HG03060 (cell line): ENCODE results near the gene NCR2.

Experiments used
- ATAC-seq: cut with Tn5 transposase; IDR thresholded peaks from one replicate; pipeline ENCODE4 v1.9.1; 2021; ENCODE audit warnings: low read depth, moderate number of reproducible peaks; ENCODE audit not compliant: unreplicated experiment

The NCR2 gene

DNA sequence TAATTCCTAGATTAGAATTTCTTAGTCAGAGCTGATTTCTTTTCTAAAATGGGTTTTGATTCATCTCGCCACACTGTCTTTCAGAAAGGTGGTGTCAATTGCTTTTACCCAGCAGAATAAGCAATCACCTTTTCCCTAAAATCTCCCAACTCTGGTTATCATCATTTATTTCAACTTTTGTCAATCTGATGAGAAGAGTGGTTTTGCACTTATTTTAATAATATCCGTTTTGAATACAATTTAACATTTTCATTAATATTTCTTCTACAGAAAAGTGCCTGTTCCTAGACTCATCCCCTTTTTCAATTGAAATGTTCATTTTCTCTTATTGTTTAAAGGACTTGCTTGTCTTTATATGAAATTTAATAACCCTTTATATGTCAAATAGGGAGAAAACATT lies 8.2 kb upstream of the NCR2 start:
- no peak for ATAC-seq

DNA sequence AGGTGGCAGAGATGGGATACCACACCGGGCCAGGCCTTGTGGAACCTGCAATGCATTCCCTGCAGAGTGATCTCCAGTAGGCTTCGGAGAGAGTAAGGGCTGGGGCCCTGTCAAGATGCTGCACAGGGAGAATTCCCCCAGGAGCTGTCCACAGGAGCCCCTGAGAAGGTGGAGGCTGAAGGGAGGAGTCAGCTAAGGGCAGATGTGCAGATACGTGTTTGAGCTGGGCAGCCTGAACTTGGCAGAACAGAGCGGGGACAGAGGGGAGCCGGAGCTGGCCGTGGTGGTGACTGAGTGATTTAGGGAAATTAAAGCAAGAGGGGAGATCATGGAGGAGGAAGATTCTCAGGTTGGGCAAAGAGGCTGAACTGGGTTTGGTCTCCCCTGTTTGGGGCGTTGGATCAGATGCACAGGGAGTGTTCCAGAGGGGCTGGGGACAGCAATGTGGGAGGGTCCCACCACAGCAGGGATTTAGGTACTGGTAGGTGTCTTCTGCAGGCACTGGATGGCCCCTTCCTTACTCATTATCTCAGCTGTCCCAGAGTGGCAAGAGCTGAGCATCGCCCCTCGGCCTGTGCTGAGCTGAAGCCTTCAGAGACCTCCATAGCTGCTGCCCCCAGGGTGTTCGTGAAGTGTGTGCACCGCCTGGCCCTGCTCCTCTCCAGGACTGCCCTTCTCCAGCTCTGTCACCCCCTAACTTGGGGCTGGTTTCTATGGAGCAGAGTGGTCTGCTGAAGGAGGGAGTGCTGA lies 3.8 kb upstream of the NCR2 start:
- no peak for ATAC-seq

DNA sequence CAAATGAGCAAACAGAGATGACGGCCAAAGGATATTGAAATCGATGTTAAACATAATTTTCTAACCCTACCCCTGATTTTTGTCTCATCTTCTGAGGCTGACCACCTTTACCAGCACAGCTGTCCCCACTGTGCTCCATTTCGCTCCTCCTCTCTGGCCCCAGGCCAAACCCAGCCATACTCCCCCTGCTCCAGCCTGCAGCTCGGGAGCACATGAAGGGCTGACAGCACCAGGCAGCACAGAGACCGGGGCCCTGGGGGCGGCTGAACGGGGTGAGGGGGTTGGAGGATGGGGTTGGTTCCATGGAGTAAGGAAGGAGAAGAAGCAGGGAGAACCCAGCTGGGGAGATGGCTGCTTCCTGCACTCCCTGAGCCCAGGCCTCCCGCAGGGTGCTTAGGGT lies 3.2 kb upstream of the NCR2 start:
- no peak for ATAC-seq

DNA sequence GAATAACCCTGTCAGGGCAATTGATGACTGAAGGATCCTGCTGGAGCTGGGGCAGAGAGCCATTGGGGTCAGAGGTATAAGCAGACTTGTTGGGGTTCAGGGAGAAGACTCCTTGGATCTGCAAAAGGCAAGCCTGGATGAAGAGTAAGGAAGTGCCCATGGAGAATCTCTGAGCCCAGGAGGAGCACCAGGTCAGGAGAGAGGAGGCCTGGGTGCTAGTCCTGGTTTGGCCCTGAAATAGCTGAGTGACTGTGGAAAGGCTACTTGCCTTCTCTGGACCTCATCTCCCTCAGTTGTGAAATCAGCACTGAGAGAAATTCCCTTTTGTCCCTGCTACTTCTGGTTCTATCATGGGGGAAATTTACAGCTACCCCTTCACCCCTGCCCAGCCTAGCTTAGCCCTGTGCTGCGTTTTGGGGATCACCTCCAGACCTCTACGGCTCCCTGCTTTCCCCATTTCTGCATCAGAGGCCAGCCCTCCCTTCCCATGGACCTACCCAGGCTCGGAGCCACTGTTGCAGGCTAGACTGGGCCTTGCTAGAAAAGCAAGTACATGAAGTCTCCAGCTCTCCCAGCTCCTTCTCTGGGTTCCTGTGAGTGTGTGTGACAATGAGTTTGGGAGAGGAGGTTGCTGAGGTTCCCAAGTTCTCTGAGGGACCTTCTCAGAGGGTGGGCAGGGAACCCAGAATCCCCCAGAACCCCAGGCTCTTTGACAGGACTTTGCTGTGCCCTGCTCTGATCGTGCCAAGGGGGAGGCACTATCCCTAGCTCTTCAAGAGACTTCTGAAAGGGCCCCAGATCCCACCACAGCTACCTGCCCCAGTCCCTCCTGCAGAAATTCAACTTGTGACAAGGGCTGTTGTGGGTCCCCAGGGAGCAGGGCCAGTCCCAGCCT lies 2.3 kb upstream of the NCR2 start:
- ATAC-seq, result no peak

DNA sequence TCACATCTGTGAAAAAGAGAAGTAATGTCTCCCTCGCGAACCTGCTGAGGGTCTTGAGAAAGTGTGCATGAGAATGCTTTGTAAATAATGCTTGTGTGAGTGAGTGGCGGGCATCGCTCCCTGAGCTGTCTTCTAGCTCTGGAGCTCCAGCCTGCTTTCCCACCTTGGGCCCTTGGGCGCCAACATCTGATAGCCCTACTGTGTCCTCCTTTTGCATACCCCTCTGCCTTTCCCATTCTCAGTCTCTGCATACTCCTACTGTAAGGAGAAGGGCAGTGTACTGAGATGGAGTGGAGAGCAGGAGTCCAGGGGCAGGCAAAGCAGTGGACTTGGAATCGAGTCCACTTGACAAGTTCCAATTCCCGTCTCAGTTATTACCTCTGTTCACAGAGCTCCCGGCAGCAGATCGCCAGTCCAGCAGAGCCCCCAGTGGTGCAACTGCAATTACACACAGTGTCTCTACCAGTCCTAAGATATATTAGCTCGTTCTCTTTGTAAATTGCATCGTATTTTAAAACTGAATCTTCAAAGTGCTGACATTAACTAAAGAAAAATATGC lies 847 bp upstream of the NCR2 start:
- no peak for ATAC-seq

DNA sequence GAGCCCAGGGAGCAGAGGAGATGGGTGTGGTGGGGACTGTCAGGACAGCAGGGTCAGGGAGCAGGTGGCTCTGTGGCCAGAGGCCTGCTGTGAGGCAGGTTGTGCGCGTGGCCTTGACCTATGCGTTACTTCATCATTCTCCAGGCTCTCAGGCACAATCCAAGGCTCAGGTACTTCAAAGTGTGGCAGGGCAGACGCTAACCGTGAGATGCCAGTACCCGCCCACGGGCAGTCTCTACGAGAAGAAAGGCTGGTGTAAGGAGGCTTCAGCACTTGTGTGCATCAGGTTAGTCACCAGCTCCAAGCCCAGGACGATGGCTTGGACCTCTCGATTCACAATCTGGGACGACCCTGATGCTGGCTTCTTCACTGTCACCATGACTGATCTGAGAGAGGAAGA lies 535 bp downstream of the NCR2 start:
- ATAC-seq, result no peak

DNA sequence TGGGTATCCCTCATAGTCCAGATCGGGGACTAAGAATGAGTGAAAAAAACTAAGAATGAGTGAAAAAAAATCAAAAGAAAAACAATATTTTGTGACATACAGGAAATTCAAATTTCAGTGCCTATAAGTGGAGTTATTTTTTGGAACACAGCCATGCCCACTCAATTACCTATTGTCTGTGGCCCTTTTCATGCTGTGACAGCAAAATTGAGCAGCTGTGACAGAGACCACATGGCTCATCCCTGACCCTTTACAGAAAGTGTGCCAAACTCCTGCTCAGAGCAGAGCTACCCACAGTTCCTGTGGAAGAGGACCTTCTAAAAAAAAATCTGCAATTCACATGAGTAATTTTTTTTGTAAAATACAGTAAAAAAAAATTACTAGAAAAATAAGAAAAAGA lies 1.4 kb downstream of the NCR2 start:
- no peak for ATAC-seq

DNA sequence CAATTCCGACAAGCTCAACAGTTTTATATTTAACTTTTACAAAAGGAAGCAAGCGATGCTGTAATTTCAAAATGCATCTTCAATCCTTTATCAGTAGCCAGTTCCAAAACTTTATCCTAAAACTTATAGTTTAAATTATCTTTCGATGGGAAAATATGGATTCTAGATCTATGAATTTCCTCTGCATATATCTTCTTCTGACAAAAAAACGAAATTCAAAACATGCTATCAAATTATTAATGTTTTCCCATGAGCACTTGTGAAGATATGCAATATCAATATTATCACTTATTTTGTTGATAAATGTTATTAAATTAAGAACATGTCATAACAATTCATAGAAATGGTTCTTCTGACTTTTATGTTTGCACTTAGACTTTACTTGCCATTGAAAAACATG lies 2.3 kb downstream of the NCR2 start:
- no peak for ATAC-seq

DNA sequence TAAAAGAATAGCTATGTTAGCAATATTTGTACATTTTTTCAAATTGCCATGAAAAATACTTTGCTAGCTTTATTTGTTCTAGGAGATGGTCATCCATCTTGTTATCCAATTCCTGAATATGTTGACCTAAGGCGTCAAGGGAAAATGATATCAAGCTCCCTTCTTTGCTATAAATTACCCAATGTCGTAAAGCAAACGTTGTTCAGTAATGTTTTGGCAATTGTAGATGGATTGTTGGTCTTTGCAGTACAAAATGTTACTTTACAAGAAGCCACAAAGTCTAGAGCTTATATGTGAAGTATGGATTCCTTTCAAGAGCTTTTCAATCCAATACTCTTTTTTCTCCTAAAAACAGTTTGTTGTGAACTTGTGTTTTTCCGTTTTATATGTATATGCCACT lies 3.3 kb downstream of the NCR2 start:
- ATAC-seq, result no peak

DNA sequence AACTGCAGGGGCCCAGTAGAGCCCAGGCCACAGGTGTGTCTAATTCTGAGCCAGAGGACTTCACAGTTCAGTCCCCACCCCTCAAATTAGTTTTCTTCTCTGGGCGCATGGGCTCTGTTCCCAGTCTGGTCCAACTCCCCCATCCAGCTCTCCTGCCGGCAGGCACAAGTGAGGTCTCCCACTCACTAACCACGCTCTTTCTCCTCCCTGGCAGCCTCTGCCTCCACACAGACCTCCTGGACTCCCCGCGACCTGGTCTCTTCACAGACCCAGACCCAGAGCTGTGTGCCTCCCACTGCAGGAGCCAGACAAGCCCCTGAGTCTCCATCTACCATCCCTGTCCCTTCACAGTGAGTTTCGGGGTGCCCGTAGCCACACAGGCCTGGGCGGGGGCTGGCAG lies 6.2 kb downstream of the NCR2 start:
- no peak for ATAC-seq

DNA sequence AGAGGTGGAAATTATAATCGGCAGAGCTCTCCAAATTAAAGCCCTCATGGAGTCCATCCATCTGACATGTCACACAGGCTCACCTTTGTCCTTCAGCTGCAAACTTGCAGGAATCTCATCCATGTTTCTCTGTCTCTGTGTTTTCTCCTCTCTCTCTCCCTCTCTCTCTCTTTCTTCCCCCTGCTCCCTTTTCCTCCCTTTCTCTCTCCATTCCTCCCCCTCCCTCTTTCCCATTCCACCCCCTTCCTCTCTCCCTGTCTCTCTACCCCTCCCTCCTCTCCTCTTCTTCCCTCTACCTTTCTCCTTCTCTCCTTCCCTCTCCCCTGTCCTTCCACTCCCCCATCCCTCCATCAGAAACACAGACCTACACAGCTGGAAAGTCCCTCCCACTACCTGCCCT lies 6.8 kb downstream of the NCR2 start:
- ATAC-seq, result no peak

DNA sequence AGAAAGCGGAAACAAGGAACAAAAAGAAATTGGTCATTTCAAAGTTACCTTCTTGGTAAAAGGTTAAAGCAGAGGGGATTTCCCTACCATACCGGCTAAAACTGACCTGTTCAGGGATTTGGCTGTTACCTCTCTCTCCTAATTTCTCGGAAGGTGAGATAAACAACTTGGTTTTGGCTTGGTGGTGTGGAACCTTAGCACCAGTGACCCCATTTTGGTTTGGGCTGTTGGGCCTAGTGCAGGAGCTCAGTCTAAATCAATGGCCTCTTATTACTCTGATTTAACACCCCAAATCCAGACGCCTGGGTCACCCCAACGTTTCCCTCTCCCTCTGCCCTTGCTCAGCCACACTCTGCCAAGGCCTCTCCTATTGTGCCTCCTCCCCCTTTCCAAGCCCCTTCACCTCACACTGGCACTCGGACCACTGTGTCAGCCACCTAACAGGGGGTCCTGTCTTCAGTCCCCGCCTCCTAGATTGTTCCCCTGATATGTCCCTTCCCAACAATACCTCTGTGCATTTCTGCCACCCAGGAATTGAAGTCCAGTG lies 8.3 kb downstream of the NCR2 start:
- no peak for ATAC-seq

DNA sequence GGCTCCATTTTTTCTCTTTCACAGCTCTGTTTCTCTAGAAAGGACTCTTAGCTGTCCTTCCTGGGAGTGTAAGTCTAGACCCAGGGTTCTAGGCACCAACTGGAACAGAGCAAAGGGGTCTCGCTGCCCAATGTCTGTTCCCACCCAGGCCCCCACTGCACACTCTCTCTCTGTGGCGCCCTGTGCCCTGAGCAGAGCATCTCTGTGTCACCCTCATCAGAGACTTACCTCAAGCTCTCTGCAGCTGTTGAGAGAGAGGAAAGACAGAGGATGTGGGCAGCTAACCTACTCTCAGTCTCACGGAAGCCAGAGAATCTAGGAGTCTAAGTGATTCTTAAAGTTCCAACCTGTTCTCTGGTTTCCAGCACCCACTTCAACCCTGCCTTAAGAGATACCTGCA lies 9.5 kb downstream of the NCR2 start:
- ATAC-seq, result no peak

DNA sequence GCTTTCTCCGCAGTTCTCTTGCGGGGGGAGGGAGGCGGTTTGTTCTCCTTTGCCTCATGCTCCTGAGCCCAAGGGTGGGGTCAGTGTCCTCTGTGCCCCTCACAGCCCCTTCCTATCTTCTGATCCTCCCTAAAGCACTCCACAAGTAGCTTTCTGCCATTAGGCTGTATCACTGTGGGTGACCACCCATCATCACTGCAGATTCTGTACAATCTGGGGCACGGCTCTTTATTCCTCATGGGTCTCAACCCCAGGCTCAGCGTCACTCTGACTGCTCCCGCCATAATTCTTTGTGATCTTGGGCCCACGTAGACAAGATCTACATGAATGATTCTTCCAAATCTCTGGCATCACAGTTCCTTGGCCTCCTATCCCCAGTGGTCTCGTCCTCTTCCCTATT lies 10.5 kb downstream of the NCR2 start:
- ATAC-seq, result no peak

DNA sequence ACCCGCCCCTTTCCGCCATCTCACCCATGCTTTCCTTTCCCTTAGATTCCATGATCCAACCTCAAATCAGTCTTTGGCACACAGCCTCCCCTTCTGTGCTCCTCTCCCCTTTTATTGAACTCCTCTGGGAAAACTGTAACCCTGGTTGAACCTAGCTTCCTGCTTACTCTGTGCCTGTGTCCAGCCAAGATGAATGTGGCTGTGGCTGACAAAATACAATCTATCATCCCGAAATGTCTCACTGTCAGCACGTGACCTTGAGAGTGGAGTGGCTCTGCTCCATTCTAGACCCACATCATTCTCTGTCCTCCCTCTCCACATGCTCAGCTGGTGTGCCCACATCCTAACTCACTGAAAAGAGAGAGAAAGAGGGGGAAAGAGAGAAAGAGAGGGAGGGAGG lies 11.0 kb downstream of the NCR2 start:
- no peak for ATAC-seq

DNA sequence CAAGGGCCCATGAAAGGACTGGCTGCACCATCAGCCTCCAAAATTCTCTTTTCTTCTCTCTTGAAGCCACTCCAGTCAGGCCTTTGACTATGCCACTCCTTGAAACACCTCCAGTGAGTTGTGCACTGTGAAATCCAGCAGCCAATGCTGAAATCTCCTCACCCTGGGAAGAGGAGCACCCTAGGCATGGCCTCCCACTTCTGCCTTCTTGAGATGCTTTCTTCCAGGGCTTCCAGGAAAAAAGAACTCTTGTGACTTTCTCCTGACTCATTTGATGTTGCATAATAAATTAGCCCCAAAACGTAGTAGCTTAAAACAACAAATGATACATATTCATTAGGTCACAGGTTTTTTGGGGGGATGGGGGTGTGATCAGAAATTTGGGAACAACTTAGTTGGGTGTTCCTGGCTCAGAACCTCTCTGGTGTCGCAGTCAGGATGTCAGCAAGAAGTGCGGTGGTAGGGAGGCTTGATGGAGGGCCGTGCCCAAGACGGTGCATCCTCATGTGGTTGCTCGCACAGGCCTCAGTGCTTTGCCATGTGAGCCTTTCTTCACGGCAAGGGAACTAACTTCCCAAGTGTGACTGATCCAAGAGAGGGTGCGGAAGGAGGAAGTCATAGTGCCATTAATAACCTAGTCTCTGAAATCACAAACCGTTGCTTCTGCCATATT lies 12.1 kb downstream of the NCR2 start:
- no peak for ATAC-seq

DNA sequence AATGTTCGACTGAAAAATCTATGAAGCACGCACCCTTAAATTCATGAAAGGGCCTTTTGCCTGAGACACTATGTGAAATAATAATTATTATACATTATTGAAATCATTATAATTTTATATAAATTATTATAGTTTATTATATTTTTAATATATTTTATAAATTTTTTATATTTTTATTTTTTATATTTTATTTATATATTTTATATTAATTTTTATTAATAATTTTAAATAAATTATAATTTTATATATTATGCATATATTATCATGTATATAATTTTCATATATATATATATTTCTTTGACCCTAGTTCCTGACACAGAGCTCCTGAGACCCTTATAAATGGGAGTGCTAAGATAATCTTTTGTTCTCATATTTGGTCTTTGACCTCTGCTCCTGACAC lies 13.5 kb downstream of the NCR2 start:
- no peak for ATAC-seq

DNA sequence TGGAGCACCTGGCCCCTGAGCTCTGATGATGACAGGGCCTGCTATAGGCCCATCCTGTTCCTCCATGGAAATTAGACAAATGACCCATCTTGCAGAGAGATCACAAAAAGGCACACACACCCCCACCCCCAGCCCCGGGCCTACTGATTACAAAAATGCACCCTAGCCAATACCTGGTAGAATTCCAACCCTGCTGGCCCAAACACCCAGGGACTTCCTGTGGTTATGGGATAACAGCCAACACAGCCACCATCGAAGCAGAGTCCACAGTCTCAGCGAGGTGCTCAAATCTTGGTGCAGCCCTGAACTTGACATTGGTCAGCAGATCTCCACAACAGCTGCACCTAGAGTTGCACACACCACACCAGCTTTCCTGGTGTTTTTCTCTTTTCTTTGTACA lies 17.0 kb downstream of the NCR2 start:
- no peak for ATAC-seq

DNA sequence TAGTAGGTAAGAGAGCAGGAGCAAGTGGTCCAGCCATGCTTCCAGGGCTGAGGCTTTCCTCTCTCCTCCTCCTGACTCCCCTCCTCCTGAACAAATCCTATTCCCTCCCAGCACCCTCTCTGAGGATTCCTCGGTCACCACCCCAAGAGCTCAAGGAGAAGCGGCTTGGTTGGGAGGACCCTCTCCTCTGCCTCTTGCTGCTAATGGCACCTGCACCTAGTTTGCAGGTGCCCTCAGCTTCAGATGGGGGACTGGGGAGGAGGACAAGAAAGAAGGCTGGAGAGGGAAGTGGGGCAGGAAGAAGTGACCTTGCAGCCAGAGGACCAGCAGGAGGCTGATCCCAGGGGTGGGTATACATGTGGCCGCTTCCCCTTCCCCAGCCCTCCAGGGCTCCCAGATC lies 17.5 kb downstream of the NCR2 start:
- no peak for ATAC-seq

DNA sequence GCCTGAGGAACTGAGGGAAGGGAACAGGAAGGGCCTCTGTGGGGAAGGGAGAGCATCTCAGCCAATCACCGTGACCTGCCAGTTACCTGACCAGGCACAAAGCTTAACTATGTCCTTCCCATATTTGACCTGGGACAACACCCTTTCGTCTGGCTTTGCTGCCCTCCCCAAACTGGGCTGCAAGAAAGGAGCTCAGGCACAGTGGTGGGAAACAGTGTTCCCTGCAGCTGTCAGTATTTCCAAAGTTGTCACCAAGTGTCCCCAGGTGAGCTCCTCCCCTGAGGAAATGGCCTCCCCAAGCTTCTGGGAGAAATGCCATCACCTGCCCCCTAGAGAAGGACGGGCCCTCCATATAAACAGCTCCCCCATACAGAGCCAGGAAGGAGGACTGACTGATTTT lies 17.9 kb downstream of the NCR2 start:
- no peak for ATAC-seq

DNA sequence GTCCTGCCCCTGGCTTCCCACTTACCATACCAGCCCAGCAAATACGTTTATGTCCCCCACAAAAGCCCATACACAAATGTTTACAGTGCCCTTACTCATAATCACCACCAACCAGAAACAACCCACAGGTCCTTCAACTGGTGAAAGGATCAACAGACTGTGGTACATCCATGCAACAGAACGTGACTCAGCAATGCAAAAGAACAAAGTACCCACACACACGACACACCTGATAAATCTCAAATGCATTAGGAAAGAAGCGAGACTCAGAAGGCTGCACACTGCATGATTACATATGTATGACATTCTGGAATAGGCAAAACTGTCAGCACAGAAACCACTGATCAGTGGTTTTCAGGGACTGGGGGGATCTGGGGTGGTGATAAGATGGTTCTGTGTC lies 20.5 kb downstream of the NCR2 start:
- ATAC-seq, result no peak
